ENCODE results near the gene XPO6. TPM values are rescaled to one million over a fixed set of nuclear protein-coding genes. Genes with fewer than 3 reads are reported as not detected.
A peak's percentile ranks its signal among the peaks of the same experiment; 100 is the strongest.

XPO6 gene
- total RNA-seq, 1 donor from 2014 or later: 128 TPM

GRCh38 chr16:28195859-28196258 lies 15.9 kb downstream of the XPO6 start:
- Mint-ChIP-seq H3K36me3 (ENCODE audit: unreplicated experiment) (peaks cover 12% of the 10 kb centered on the region), H3K4me1 (ENCODE audit: unreplicated experiment) (peaks cover 43% of the 10 kb centered on the region), H3K27me3 (ENCODE audit: unreplicated experiment) (no peaks in the 10 kb centered on the region), H3K9me3 (ENCODE audit: unreplicated experiment) (no peaks in the 10 kb centered on the region), H3K4me3 (ENCODE audit: unreplicated experiment) (no peak overlapping the region), H3K27ac (ENCODE audit: unreplicated experiment) (peak overlapping the region; percentile 94)
- TF ChIP-seq CTCF (IDR thresholded peaks at IDR 0.05): no peak
- DNase-seq (ENCODE audit: extremely low spot score, unreplicated experiment): no peak

DNA sequence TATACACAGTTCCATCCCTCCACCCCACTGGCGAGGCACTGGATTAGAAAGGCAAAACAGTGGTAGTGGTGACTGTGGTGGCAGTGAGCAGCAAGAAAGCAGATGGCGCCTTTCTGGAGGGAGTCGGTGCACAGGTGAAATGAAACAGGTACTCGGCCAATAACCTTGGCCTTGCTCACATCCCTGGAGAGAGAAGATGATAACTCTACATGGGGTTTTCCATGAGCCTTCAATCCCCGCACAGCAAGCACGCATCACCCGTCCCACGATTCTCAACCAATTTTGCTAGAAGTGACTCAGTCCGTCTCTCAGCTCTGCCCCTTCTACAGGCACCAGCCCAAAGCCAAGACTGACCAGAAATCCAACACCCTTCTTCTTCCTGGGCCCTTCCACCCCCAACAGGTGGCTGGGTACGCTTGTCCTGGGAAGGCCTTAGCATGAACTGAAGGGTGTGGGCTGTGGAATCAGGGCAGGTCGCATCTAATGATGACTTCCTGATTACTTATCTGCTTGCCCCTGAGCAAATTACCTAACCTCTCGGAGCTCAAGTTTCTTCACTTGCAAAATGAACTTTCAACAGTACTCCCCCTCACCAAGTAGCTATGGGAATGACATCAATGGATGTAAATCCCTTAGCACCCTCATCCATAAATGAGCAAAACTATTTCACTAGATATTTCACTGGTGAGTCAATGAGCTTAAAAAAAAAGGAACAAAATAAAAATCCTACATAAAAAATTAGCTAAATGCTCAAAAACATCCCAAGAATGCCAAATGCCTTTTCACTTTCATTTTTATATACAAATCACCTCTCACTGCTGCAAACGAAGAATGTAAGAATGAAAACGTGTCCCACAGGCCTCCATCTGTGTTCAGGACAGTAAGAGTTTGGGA lies 18.0 kb downstream of the XPO6 start:
- Mint-ChIP-seq H3K36me3 (ENCODE audit: unreplicated experiment) (peaks cover 6% of the 10 kb centered on the region), H3K4me3 (ENCODE audit: unreplicated experiment) (peak overlapping the region; percentile 54), H3K4me1 (ENCODE audit: unreplicated experiment) (peaks cover 57% of the 10 kb centered on the region), H3K27ac (ENCODE audit: unreplicated experiment) (peak overlapping the region; percentile 94), H3K9me3 (ENCODE audit: unreplicated experiment) (no peaks in the 10 kb centered on the region), H3K27me3 (ENCODE audit: unreplicated experiment) (no peaks in the 10 kb centered on the region)
- TF ChIP-seq CTCF (IDR thresholded peaks at IDR 0.05): no peak
- no peak for DNase-seq (ENCODE audit: extremely low spot score, unreplicated experiment)

- peaks cover 63% of the 10 kb centered on the region for H3K4me1 Mint-ChIP-seq (ENCODE audit: unreplicated experiment)
- H3K27ac Mint-ChIP-seq (ENCODE audit: unreplicated experiment): peak overlapping the region; percentile 94
- H3K4me3 Mint-ChIP-seq (ENCODE audit: unreplicated experiment): peak overlapping the region; percentile 54
Measured at GRCh38 chr16:28192806-28193529, 18.8 kb downstream of the XPO6 start.

GRCh38 chr16:28191364-28191960 lies 20.3 kb downstream of the XPO6 start:
- H3K27me3 Mint-ChIP-seq (ENCODE audit: unreplicated experiment): no peaks in the 10 kb centered on the region
- H3K36me3 Mint-ChIP-seq (ENCODE audit: unreplicated experiment): peaks cover 6% of the 10 kb centered on the region
- H3K9me3 Mint-ChIP-seq (ENCODE audit: unreplicated experiment): no peaks in the 10 kb centered on the region
- TF ChIP-seq CTCF (IDR thresholded peaks at IDR 0.05): no peak
- peak overlapping the region; percentile 48 for H3K27ac Mint-ChIP-seq (ENCODE audit: unreplicated experiment)
- H3K4me1 Mint-ChIP-seq (ENCODE audit: unreplicated experiment): peaks cover 72% of the 10 kb centered on the region
- DNase-seq (ENCODE audit: extremely low spot score, unreplicated experiment): no peak
- no peak overlapping the region for H3K4me3 Mint-ChIP-seq (ENCODE audit: unreplicated experiment)

More at GRCh38 chr16:28192806-28193529, 18.8 kb downstream of the XPO6 start:
- TF ChIP-seq CTCF (IDR thresholded peaks at IDR 0.05): no peak
- DNase-seq (ENCODE audit: extremely low spot score, unreplicated experiment): no peak
- Mint-ChIP-seq H3K9me3 (ENCODE audit: unreplicated experiment) (no peaks in the 10 kb centered on the region), H3K27me3 (ENCODE audit: unreplicated experiment) (no peaks in the 10 kb centered on the region), H3K36me3 (ENCODE audit: unreplicated experiment) (peaks cover 6% of the 10 kb centered on the region)
